CD4-positive, alpha-beta T cell treated with Interleukin-10 for 1 hour (primary cell): ENCODE data around the gene VWA5B2.
A peak's percentile ranks its signal among the peaks of the same experiment; 100 is the strongest.
"Not testable (repeated sequence)": the region's sequence is repeated elsewhere in the genome, so short reads cannot be mapped to it uniquely, and the experiment has no call there.

Experiments
- DNase-seq: peaks from one replicate; pipeline ENCODE4 v3.0.0-alpha.2; 2020

VWA5B2 gene

GRCh38 chr3:184248454-184249411 lies 19.3 kb downstream of the VWA5B2 start, which contains the start of gene ALG3:
ALG3 (minus strand) TSS chr3:184248962; CDS start chr3:184248940, 22 bp downstream.
- peak; percentile 90 for DNase-seq

- DNase-seq = peak; percentile 98
Measured at GRCh38 chr3:184249412-184250166, 20.2 kb downstream of the VWA5B2 start, which contains the start of gene EEF1AKMT4. EEF1AKMT4 (plus strand) TSS chr3:184249672; CDS start chr3:184249695, 23 bp downstream.

- peak; percentile 91 for DNase-seq
Measured at GRCh38 chr3:184250167-184250828, 20.9 kb downstream of the VWA5B2 start.

DNA sequence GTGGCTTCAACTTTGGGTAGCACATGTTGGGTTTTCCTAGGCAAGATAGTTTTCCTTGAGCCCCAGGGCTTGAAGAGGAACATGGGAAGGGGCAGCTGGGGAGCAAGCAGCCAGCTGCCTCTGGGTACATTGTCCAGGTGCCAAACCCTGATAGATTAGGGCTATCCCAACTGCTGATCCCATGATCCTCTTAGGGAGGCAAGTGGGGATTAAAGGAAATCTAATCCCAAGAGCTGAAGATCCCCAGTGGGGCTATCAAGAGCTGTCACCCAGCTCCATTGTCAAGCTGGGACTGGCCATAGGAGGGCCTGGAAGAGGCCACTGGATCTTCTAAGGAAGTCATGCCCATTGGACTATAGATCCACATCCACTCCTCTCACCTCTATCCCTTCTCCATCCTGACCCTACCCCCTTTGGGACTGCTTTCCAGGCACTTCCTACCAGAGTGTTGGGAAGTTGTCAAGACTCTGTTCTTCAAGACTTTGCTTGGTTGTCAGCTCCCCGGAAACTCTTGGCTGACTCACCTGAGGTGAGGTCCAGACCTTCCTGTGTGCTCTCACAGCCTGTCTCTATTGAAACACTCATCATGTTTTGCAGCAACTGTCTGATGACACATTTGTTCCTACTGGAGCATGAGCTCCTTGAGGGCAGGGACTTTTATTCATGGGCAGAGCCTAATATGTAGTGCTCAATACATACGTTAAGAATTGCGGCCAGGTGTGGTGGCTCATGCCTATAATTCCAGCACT lies 26.1 kb downstream of the VWA5B2 start:
- DNase-seq = no peak

- no peak for DNase-seq
Measured at GRCh38 chr3:184257083-184257915, 27.9 kb downstream of the VWA5B2 start.

- DNase-seq = no peak
Measured at GRCh38 chr3:184258926-184259325, 29.5 kb downstream of the VWA5B2 start.

DNA sequence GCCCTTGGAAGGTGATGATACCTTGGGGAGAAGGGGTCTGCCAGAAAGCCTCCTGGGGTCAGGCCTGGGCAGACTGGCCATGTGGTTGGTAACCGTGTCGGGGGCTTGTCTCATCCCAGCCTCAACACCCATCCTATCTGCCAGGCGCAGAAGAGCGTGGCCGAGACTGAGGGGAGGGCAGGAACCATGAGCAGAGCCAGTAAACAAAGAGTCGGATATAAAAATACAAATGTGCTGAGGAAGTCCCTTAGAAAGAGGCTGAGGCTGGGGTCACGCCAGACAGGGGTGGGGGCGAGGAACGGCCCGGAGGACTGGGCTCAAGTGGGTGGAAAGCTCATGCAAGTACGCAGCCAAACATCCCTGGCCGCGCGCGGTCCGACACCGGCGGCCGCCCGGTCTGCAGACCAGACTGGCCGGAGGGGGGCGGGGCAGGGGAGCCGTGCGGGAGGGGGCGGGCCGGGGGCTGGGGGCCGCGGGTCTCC lies 30.1 kb downstream of the VWA5B2 start:
- DNase-seq = no peak

- peak; percentile 47 for DNase-seq
Measured at GRCh38 chr3:184259878-184260723, 30.7 kb downstream of the VWA5B2 start.

DNA sequence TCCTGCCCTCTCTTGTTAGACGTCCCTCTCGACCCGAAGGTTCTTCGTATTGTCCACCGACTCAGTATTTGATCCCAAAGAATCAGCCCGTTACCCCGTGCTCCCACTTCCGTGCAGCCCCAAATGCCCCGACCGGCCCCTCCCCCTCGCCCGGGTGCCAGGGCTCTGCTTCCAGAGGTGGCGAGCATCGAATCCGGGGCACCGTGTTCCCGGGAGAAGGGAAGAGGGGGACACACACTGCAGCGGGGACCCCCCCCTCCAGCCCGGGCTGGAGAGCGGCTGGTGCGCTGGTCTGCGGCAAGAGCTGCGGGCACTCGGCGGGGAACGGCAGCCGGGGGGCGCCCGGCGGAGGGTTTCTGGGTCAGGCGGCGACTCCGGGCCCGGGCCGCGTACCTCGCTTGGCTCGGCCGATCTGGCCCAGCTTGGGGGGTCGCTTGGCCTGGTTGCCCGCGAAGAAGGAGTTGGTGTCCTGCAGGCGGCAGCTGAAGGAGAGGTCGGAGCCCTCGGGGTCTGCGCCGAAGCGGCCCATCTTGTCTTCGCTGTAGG lies 31.4 kb downstream of the VWA5B2 start:
- DNase-seq = no peak

DNA sequence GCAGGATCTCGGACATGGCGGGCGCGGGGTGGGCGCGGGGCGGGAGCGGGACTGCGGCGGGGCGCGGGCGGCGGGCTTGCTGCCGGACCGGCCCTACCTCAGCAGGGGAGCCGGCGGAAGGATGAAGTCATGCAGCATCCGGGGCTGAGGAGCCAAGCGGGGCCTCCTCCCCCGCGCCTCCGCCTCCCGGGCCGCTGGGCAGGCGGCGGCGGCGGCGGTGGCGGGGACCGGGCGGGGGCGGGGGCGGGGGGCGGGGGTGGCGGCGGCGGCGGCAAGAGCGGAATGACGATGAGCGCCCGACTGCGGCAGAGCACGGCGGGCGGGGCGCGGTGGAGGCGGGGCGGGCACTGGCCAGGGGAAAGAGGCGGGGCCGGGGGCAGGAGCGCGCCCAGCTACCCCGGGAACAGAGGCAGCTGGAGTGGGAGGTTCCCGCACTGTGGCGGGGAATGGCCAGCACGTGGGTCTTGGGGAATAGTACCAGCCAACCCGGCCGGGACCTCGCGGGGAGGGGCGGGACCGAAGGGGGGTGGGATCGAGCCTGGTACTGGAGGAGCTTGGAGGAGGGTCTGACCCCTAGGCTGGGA lies 32.0 kb downstream of the VWA5B2 start, which contains the start of gene CAMK2N2:
TSS of gene CAMK2N2 (minus strand) at position 284 of the 584 bp plus-strand sequence. CDS start at position 16, 268 bp downstream.
- peak; percentile 72 for DNase-seq

DNA sequence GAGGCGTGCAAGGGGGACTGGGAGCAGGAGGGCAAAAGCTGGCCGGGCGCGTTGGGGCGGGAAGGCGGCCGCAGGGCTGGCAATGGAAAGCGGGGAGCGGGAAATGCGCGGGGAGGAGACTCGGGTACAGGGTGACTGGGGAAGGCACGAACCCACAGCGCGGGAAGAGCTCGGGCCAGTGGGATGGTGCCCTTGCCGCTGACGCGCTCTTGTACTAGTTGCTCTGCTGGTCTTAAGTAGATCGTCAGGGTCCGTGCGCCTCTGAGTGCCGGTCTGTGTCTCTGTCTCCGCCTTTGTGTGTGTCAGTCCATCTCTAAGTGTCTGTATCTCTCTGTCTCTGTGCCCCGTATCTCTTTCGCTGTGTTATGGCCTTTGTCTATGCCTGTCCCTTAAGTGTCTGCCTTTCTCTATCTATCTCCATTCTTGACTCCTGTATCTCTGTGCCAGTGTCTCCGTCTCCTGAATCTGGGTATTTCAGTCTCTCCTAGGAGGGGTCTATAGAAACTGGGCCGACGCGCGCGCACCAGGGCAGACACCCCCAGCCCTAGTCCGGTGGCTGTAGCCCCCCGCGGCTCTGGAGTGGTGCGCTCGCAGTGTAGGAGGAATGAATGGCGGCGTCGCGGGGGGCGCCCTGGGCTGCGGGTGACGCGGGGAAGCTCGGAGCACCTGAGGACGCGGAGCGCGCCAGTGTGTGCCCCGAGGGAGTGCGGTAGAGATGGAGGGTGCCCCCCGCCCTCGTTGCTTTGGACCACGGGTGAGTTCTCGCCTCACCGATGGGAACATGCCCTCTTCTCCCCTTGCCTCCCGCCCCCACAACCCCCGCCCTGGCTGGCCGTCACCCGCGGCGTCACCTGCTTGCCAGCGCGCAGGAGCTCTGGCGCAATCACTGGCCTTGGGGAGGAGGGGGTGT lies 32.7 kb downstream of the VWA5B2 start:
- DNase-seq = peak; percentile 15

- DNase-seq = no peak
Measured at GRCh38 chr3:184262764-184263179, 33.4 kb downstream of the VWA5B2 start.

DNA sequence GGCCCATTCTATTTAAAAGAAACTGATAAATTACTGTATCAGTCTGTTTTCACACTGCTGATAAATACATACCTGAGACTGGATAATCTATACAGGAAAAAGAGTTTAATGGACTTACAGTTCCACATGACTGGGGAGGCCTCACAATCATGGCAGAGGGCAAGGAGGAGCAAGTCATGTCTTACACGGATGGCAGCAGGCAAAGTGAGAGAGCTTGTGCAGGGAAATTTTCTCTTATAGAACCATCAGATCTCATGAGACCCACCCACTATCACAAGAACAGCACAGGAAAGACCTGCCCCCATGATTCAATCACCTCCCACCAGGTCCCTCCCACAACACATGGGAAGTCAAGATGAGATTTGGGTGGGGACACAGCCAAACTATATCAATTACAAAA lies 37.9 kb downstream of the VWA5B2 start:
- not testable (repeated sequence) for DNase-seq

- no peak for DNase-seq
Measured at GRCh38 chr3:184272269-184272668, 42.9 kb downstream of the VWA5B2 start.

DNA sequence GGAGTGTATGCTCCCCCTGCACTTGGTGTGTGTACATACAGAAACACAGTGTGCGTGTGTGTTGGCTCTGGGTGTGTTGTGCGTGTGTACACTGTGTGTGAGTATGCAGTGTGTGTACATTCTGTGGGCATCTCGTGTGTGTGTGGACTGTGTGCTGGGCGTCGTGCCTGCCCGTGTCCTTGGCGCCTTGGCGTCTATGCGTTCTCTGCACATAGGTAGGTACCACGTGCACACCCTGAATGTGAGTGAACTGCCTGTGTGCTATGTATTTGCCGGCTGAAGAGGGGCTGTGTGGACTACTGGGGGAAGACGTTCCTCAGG lies 46.0 kb downstream of the VWA5B2 start:
- no peak for DNase-seq

- no peak for DNase-seq
Measured at GRCh38 chr3:184275961-184276910, 46.9 kb downstream of the VWA5B2 start, which contains the start of gene ECE2. ECE2 (plus strand) TSS chr3:184276022; CDS start chr3:184276154, 132 bp downstream.

- DNase-seq = no peak
Measured at GRCh38 chr3:184277366-184277765, 48.0 kb downstream of the VWA5B2 start.
